GM19023 (cell line): ENCODE results near the gene HS6ST1.

ENCODE experiments used
- ATAC-seq: cut with Tn5 transposase; IDR thresholded peaks from one replicate; pipeline ENCODE4 v1.9.1; 2021; ENCODE audit warnings: mild to moderate bottlenecking, moderate library complexity; ENCODE audit not compliant: unreplicated experiment

HS6ST1 gene

GRCh38 chr2:128350736-128351135, 32.1 kb upstream of the HS6ST1 start:
- no peak for ATAC-seq

GRCh38 chr2:128348701-128349100, 30.0 kb upstream of the HS6ST1 start:
- ATAC-seq, result no peak

GRCh38 chr2:128347701-128348539, 29.3 kb upstream of the HS6ST1 start:
- no peak for ATAC-seq

- ATAC-seq, result no peak
Measured at GRCh38 chr2:128347171-128347558, 28.5 kb upstream of the HS6ST1 start.

- ATAC-seq, result no peak
Measured at GRCh38 chr2:128346291-128347170, 27.9 kb upstream of the HS6ST1 start.

- ATAC-seq, result no peak
Measured at GRCh38 chr2:128345436-128346165, 26.9 kb upstream of the HS6ST1 start.

GRCh38 chr2:128344101-128344500, 25.4 kb upstream of the HS6ST1 start:
- no peak for ATAC-seq

GRCh38 chr2:128343459-128343858, 24.8 kb upstream of the HS6ST1 start:
- ATAC-seq, result no peak

GRCh38 chr2:128342550-128342949, 23.9 kb upstream of the HS6ST1 start:
- ATAC-seq, result no peak

- no peak for ATAC-seq
Measured at GRCh38 chr2:128341621-128342020, 23.0 kb upstream of the HS6ST1 start.

- no peak for ATAC-seq
Measured at GRCh38 chr2:128332091-128332634, 13.5 kb upstream of the HS6ST1 start.

- ATAC-seq, result no peak
Measured at GRCh38 chr2:128330583-128330982, 11.9 kb upstream of the HS6ST1 start.

- no peak for ATAC-seq
Measured at GRCh38 chr2:128329607-128330006, 10.9 kb upstream of the HS6ST1 start.

GRCh38 chr2:128327180-128327964, 8.7 kb upstream of the HS6ST1 start:
- no peak for ATAC-seq

- no peak for ATAC-seq
Measured at GRCh38 chr2:128326346-128326745, 7.7 kb upstream of the HS6ST1 start.

- no peak for ATAC-seq
Measured at GRCh38 chr2:128325611-128326181, 7.0 kb upstream of the HS6ST1 start.

GRCh38 chr2:128324897-128325410, 6.3 kb upstream of the HS6ST1 start:
- no peak for ATAC-seq

- ATAC-seq, result no peak
Measured at GRCh38 chr2:128324008-128324896, 5.6 kb upstream of the HS6ST1 start.

- ATAC-seq, result no peak
Measured at GRCh38 chr2:128323555-128323931, 4.9 kb upstream of the HS6ST1 start.
